ENCODE results near the gene TH.

Gene TH

DNA sequence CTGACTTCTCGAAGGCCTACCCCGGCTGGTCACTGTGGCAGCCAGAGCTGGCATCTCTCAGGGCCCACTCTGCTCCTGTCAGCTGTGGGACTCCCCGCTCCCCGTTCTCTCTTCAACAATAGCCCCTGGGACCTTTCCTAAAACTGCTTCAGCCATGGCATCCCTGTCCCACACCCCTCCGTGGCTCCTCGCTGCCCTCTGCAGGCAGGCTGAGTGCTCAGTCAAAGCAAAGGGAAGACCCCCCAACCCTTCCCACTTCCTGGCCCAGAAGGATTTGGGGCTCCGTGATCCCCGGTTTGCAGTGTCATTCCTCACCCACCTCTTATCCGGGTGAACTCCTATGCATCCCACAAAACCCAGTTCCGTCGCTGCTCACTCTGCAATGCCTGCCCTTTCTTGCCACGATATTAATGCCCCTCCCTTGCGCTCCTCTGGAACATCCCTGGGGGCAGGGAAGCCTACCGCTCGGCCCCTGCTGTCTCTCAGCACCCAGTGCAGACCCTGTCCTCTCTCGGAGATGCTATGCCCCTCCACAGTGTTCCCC, 1.6 kb upstream of the TH start:
- ChIA-PET CTCF (interaction anchor here (1.3 to 1.6 kb wide), 2 partner anchors 9 to 22 kb away, joined by 3 to 4 read pairs; no protein-coding TSS in a partner anchor), POLR2A (no interaction called here)
- TF ChIP-seq, protein P1, sequence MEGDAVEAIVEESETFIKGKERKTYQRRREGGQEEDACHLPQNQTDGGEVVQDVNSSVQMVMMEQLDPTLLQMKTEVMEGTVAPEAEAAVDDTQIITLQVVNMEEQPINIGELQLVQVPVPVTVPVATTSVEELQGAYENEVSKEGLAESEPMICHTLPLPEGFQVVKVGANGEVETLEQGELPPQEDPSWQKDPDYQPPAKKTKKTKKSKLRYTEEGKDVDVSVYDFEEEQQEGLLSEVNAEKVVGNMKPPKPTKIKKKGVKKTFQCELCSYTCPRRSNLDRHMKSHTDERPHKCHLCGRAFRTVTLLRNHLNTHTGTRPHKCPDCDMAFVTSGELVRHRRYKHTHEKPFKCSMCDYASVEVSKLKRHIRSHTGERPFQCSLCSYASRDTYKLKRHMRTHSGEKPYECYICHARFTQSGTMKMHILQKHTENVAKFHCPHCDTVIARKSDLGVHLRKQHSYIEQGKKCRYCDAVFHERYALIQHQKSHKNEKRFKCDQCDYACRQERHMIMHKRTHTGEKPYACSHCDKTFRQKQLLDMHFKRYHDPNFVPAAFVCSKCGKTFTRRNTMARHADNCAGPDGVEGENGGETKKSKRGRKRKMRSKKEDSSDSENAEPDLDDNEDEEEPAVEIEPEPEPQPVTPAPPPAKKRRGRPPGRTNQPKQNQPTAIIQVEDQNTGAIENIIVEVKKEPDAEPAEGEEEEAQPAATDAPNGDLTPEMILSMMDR (IDR thresholded peaks at IDR 0.05; ENCODE audit: control extremely low read depth, extremely low read depth, low read depth, missing control alignments), result peak; percentile 38
- no peak for DNase-seq (ENCODE audit: extremely low spot score)

DNA sequence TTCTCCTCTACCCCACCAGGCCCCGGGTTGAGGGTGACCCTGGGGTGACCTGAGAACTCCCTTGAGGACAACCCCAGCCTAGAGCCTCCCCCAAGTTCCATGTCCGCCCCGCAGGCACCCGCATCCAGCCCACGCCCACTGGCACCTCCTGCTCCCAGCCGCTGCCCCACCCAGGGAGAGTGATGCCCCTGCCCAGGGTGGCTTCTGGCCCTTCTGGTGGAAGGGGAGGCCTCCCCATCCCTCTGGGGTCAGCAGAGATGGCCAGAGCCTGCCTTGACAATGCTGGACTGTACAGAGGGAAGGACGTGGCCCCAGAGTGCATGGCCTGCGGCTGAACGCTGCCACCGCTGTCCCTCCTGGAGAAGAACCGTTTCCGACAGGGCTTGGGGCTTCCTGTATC, 1.1 kb upstream of the TH start:
- POLR2A ChIA-PET, result no interaction called here
- TF ChIP-seq, protein P1 (IDR thresholded peaks at IDR 0.05; ENCODE audit: control extremely low read depth, extremely low read depth, low read depth, missing control alignments), result no peak
- CTCF ChIA-PET, result interaction anchor here (1.6 kb wide), 1 partner anchor 21 kb away, joined by 4 read pairs; no protein-coding TSS in a partner anchor
- DNase-seq (ENCODE audit: extremely low spot score), result no peak

DNA sequence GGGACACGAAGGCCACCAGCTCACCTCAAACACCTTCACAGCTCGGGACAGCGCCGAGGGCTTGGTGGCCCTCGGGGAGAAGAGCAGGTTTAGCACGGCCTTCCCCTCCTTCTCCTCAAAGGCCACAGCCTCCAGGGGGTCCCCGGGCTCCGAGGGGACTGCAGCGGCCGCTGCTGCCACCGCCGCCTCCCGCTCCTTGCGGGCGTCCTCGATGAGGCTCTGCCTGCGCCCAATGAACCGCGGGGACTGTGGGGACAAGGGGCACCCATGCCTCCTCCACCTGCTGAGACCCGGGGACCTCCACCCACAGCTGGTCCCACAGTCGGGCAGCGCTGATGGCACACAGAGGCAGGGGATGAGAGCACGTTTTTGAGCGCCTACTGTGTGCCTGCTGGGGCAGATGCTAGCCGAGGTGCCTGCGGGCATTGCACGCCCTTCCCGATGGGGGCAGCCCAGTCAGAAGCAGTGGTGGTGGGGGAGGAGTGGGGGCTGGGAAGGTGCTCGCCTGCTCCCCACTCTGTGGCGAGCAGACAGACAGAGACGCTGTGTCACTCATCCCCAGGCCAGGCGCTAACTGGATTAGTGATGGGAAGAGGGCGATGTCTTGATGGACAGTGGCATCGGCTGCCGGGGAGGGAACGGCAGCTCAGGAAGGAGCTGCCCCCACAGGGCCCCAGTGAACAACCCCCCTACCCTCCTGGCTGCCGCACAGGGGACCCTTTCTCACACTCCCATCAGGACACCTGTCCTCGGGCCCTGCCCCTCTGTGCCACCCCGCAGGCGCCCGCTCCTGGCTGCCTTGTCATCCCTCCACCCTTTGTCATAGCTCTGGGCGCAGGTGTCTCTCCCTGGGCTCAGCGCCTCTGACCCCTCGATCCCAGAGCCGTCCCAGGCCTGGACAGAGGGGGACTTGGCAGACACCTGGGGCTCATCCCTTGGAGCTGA, 1.7 kb downstream of the TH start:
- TF ChIP-seq, protein P1 (IDR thresholded peaks at IDR 0.05; ENCODE audit: control extremely low read depth, extremely low read depth, low read depth, missing control alignments), result no peak
- ChIA-PET POLR2A (no interaction called here), CTCF (interaction anchor here (1.0 to 4.4 kb wide), 3 partner anchors 14 to 133 kb away, joined by 3 to 19 read pairs (median 3); no protein-coding TSS in a partner anchor)

DNA sequence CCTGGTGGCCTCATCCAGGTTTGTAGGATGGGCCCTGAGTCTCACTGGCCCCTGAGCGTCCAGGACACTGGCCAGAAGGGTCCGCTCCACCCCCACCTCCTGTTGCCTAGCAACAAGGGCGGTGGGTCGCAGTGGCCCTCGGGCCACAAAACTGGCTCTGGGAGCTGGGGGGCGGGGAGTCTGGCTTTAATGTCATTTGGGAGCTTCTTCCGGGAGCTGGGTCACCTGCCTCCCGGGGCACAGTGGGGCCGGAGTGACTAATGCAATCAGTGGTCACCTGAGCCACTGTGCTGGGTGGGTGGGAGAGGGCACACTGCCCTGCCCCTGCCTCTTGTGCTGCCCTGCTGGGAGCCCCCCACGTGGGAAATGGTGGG, 2.6 kb downstream of the TH start:
- CTCF ChIA-PET, result interaction anchor here (4.4 kb wide), 1 partner anchor 17 kb away, joined by 19 read pairs; no protein-coding TSS in a partner anchor
- TF ChIP-seq, protein P1 (IDR thresholded peaks at IDR 0.05; ENCODE audit: control extremely low read depth, extremely low read depth, low read depth, missing control alignments), result no peak
- DNase-seq (ENCODE audit: extremely low spot score), result no peak
- POLR2A ChIA-PET, result no interaction called here

More for the DNA sequence above, 1.7 kb downstream of the TH start:
- DNase-seq (ENCODE audit: extremely low spot score), result no peak

DNA sequence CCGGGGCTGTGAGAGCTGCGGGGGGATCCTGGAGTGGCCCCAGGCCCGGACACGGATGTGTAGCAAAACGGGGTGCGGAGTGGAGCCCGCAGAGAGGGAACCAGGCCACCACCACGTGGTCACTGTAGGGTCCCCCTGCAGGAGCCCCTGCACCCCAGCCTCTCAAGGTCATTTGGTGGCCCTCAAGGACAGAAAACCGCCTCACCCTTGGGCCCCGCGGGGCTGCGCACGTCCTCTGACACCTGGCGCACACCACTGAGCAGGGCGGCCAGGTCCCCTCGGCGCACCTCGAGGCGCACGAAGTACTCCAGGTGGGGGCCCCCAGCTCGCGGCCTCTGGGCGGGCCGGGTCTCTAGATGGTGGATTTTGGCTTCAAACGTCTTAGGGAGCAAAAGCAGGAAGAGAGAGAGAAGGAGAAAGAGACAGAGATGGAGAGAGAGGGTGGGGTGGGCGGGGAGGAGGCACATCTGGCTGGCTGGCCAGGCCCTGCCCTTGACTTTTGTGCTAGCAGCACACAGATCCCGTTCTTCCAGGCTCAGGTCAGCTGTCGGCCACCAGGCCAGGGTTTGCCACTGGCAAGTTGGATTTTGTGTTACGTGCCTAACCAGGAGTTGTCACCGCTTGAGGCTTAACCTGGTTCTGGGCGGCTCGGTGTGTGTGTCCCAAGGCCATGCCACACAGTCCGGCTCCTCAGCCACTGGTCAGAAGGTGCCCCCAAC, 3.2 kb downstream of the TH start:
- POLR2A ChIA-PET, result no interaction called here
- TF ChIP-seq, protein P1 (IDR thresholded peaks at IDR 0.05; ENCODE audit: control extremely low read depth, extremely low read depth, low read depth, missing control alignments), result no peak
- no peak for DNase-seq (ENCODE audit: extremely low spot score)
- CTCF ChIA-PET, result interaction anchor here (2.1 to 4.4 kb wide), 2 partner anchors 12 to 16 kb away, joined by 9 to 19 read pairs; no protein-coding TSS in a partner anchor
